Activated B cell treated with CpG ODN at 0.5 μM for 24 hours (primary cell): ENCODE results near the gene BICD1. TPM values are rescaled to one million over a fixed set of nuclear protein-coding genes. Genes with fewer than 3 reads are reported as not detected.

Source experiments
- ATAC-seq: fragments of 200-7000 bp; cut with Tn5 transposase; one replicate; pipeline ENCODE4 v1.10.0; 2021; ENCODE audit warnings: low read depth, mild to moderate bottlenecking, moderate library complexity
- CTCF ChIA-PET: fragments of 350-600 bp; sonication (Branson Sonifier 250); formaldehyde crosslinking; loops from one replicate; lab custom pipeline; 2021; ENCODE audit warnings: antibody characterized with exemption; lab: Charles Lee
- POLR2A ChIA-PET: fragments of 350-600 bp; sonication (Branson Sonifier 250); formaldehyde crosslinking; loops from one replicate; lab custom pipeline; 2021; ENCODE audit warnings: antibody characterized with exemption; lab: Charles Lee
- DNase-seq: peaks from one replicate; pipeline ENCODE4 v3.0.0; 2022
- H3K27ac Mint-ChIP-seq: one replicate; pipeline ENCODE4 v1.8.0; 2020; ENCODE audit warnings: mixed read lengths
- H3K27me3 Mint-ChIP-seq: one replicate; pipeline ENCODE4 v1.8.0; 2021; ENCODE audit warnings: mixed read lengths
- H3K36me3 Mint-ChIP-seq: one replicate; pipeline ENCODE4 v1.8.0; 2021; ENCODE audit warnings: low read depth, mixed read lengths
- H3K4me1 Mint-ChIP-seq: one replicate; pipeline ENCODE4 v1.8.0; 2021; ENCODE audit warnings: mixed read lengths
- H3K4me3 Mint-ChIP-seq: one replicate; pipeline ENCODE4 v1.8.0; 2020; ENCODE audit warnings: mild to moderate bottlenecking, mixed read lengths
- H3K9me3 Mint-ChIP-seq: one replicate; pipeline ENCODE4 v1.8.0; 2020; ENCODE audit warnings: mixed read lengths
- intact Hi-C: fragments of 100-400 bp; cut with micrococcal nuclease; formaldehyde crosslinking; loops from one replicate; pipeline ENCODE4 v1.15.1; 2024
- total RNA-seq: library from RNA; stranded (reverse); gene quantifications from 2 replicates; pipeline ENCODE4 v1.2.3, GENCODE V29; 2022
- TF ChIP-seq, protein P1 (sequence below): fragments of 200-600 bp; IDR thresholded peaks from one replicate; pipeline ENCODE4 v1.8.0; 2022; ENCODE audit warnings: antibody characterized with exemption, mild to moderate bottlenecking

Gene BICD1
- total RNA-seq, 1 donor from 2014 or later, result 67.6 TPM

DNA sequence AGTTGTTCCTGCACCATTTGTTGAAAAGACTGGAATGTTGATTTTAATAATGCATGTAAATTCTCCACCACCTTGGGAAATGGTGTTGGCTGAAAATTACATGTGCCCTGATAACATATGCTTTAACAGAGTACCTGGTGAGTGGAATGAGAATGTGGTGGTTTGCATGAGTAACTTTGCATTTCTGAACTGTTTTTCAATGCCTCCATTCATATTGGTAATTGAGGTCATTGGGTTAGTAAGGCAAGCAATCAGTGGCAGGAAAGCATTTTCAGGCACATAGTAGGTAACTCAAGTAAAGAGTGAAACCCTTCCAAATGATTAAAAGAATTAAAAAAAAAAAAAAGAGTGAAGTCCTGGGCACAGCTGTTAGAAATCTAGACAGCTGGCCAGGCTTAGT is 32.2 kb upstream of the BICD1 start:
- CTCF ChIA-PET, result no interaction called here
- DNase-seq (no peak), ATAC-seq (no peak)
- Mint-ChIP-seq H3K27ac (no peak overlapping the region), H3K9me3 (no peaks in the 10 kb centered on the region), H3K27me3 (no peaks in the 10 kb centered on the region), H3K4me3 (no peak overlapping the region), H3K4me1 (no peaks in the 10 kb centered on the region), H3K36me3 (no peaks in the 10 kb centered on the region)
- TF ChIP-seq, protein P1, sequence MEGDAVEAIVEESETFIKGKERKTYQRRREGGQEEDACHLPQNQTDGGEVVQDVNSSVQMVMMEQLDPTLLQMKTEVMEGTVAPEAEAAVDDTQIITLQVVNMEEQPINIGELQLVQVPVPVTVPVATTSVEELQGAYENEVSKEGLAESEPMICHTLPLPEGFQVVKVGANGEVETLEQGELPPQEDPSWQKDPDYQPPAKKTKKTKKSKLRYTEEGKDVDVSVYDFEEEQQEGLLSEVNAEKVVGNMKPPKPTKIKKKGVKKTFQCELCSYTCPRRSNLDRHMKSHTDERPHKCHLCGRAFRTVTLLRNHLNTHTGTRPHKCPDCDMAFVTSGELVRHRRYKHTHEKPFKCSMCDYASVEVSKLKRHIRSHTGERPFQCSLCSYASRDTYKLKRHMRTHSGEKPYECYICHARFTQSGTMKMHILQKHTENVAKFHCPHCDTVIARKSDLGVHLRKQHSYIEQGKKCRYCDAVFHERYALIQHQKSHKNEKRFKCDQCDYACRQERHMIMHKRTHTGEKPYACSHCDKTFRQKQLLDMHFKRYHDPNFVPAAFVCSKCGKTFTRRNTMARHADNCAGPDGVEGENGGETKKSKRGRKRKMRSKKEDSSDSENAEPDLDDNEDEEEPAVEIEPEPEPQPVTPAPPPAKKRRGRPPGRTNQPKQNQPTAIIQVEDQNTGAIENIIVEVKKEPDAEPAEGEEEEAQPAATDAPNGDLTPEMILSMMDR, result no peak
- POLR2A ChIA-PET, result no interaction called here
- intact Hi-C loops, result no loop called here

DNA sequence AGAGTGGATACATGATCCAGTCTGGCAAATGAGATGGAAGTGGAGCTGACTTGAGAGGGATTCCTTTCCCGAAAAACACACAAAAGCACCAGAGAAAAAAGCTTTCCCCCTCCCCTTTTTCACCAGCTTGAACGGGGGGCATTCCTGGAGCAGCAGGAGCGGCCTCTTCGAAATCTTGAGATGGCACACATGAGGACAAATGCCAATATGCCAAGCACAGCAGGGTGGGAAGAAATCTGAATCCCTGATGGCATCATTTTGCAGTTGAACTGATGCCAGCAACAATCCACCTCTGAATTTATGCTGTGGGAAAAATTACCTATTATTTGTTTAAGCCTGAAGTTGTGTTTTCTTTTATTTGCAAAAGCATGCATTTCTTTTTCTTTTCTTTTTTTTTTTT is 29.7 kb upstream of the BICD1 start:
- no peak overlapping the region for H3K27ac Mint-ChIP-seq
- H3K4me3 Mint-ChIP-seq, result no peak overlapping the region
- intact Hi-C loops, result no loop called here
- no peaks in the 10 kb centered on the region for H3K36me3 Mint-ChIP-seq
- no peaks in the 10 kb centered on the region for H3K4me1 Mint-ChIP-seq
- no peaks in the 10 kb centered on the region for H3K27me3 Mint-ChIP-seq
- DNase-seq (no peak), ATAC-seq (no peak)
- ChIA-PET POLR2A (no interaction called here), CTCF (no interaction called here)
- TF ChIP-seq, protein P1, result no peak
- H3K9me3 Mint-ChIP-seq, result no peaks in the 10 kb centered on the region

DNA sequence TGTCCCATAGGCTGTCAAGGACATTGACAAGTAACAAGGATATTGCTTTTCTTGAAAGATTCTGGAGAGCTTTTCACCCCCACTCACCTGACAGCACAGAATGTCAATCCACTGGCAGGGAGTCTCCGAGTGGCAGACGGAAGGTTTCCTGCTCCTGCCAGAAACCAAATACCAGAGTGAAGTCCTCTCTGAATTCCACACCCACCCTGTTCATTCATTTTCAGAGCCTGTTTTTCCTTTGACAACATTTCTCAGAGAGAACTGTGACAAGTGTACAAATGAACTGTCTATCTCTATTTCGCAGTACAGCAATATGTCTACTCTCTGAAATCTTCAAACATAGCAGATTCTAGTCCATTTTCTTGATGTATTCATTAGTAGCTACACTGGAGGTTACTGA is 26.2 kb upstream of the BICD1 start:
- Mint-ChIP-seq H3K4me3 (no peak overlapping the region), H3K9me3 (no peaks in the 10 kb centered on the region), H3K36me3 (no peaks in the 10 kb centered on the region), H3K27me3 (no peaks in the 10 kb centered on the region), H3K4me1 (no peaks in the 10 kb centered on the region), H3K27ac (no peak overlapping the region)
- POLR2A ChIA-PET, result no interaction called here
- intact Hi-C loops, result no loop called here
- TF ChIP-seq, protein P1, result no peak
- ATAC-seq (no peak), DNase-seq (no peak)
- CTCF ChIA-PET, result no interaction called here

DNA sequence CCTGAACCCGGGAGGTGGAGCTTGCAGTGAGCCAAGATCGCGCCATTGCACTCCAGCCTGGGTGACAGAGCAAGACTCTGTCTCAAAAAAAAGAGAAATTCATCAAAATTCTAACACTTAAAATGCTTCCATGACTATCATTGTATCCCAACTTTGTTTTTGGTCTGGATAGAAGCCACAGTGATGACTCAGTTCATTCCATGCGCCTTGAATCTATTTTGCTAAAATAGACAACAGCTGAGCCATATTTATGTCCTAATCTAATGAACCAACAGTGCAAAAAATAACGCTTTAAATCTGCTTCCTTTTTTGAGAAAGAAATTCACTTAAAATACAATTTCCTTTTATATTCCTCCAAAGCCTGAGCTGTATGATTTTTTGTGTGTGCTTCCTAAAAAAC is 23.2 kb upstream of the BICD1 start:
- no peaks in the 10 kb centered on the region for H3K4me1 Mint-ChIP-seq
- H3K36me3 Mint-ChIP-seq, result no peaks in the 10 kb centered on the region
- TF ChIP-seq, protein P1, result no peak
- no peak overlapping the region for H3K4me3 Mint-ChIP-seq
- no peaks in the 10 kb centered on the region for H3K9me3 Mint-ChIP-seq
- no peak for DNase-seq
- CTCF ChIA-PET, result no interaction called here
- intact Hi-C loops, result no loop called here
- no peak overlapping the region for H3K27ac Mint-ChIP-seq
- ATAC-seq, result no peak
- H3K27me3 Mint-ChIP-seq, result no peaks in the 10 kb centered on the region
- POLR2A ChIA-PET, result interaction anchor here (0.6 kb wide), 1 partner anchor 211 kb away, joined by 7 read pairs; no protein-coding TSS in a partner anchor

DNA sequence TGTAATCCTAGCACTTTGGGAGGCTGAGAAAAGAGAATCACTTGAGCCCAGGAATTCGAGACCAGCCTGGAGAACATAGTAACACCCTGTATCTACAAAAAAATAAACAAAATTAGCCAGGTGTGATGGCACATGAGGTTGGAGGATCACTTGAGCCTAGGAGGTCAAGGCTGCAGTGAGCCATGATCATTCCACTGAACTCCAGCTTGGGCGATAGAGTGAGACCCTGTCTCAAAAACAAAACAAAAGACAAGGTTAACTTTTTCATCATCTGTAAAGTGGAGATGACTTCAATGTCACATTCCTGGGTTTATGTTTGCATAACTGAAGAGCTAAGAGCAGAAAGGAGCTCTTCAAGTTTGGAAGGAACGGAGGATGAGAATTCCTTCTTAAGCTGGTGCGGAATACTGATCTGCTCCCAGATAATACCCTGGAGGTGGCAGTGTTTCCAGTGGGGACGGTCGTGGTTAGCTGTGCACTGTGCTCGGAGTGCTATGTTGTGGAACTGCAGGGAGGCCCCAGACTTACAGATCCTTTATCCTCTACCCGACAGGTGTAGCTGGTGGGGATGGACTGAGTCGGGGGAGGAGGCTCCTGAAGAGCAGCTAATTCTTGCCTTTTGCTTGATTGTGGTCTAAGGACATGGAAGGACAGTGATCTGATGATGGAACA is 22.5 kb upstream of the BICD1 start:
- TF ChIP-seq, protein P1, result no peak
- H3K36me3 Mint-ChIP-seq, result no peaks in the 10 kb centered on the region
- intact Hi-C loops, result no loop called here
- no peak overlapping the region for H3K27ac Mint-ChIP-seq
- ATAC-seq (no peak), DNase-seq (no peak)
- no peak overlapping the region for H3K4me3 Mint-ChIP-seq
- no peaks in the 10 kb centered on the region for H3K4me1 Mint-ChIP-seq
- CTCF ChIA-PET, result interaction anchor here (0.8 kb wide), 1 partner anchor 20 kb away, joined by 3 read pairs; no protein-coding TSS in a partner anchor
- H3K9me3 Mint-ChIP-seq, result no peaks in the 10 kb centered on the region
- POLR2A ChIA-PET, result interaction anchor here (0.6 to 1.1 kb wide), 3 partner anchors 11 to 211 kb away, joined by 3 to 7 read pairs (median 3); no protein-coding TSS in a partner anchor
- H3K27me3 Mint-ChIP-seq, result no peaks in the 10 kb centered on the region
